CD4-positive, alpha-beta memory T cell (primary cell): ENCODE data around the gene AMMECR1. TPM values are rescaled to one million over a fixed set of nuclear protein-coding genes. Genes with fewer than 3 reads are reported as not detected.

ENCODE experiments used
- CTCF ChIA-PET: fragments of 350-600 bp; sonication (Branson Sonifier 250); formaldehyde crosslinking; loops from one replicate; lab custom pipeline; 2021; ENCODE audit warnings: inconsistent platforms; ENCODE audit not compliant: partially characterized antibody; lab: Charles Lee
- POLR2A ChIA-PET: fragments of 350-600 bp; sonication (Branson Sonifier 250); formaldehyde crosslinking; loops from one replicate; lab custom pipeline; 2021; ENCODE audit not compliant: partially characterized antibody; lab: Charles Lee
- DNase-seq, 5 donors: peaks; one replicate each; pipeline versions ENCODE4 v3.0.0 to v3.0.0-alpha.2; 2020 to 2022; ENCODE audit warnings: mixed read lengths in 1 of 5
- H3K27ac ChIP-seq: one replicate; pipeline ENCODE4 v1.7.0; 2013; ENCODE audit warnings: low read depth, low read length
- H3K27me3 ChIP-seq: 2 replicates; pipeline ENCODE4 v1.7.0; 2013; ENCODE audit warnings: mild to moderate bottlenecking, low read length, moderate library complexity; ENCODE audit not compliant: insufficient read depth
- H3K36me3 ChIP-seq: 2 replicates; pipeline ENCODE4 v1.7.0; 2013; ENCODE audit warnings: mild to moderate bottlenecking, low read length, moderate library complexity; ENCODE audit not compliant: insufficient read depth
- H3K4me1 ChIP-seq: 2 replicates; pipeline ENCODE4 v1.7.0; 2013; ENCODE audit warnings: mild to moderate bottlenecking, low read length, moderate library complexity; ENCODE audit not compliant: insufficient read depth
- H3K4me3 ChIP-seq, 2 donors: one replicate each; pipeline ENCODE4 v1.7.0; 2013; ENCODE audit warnings: low read length in 2 of 2, mild to moderate bottlenecking in 1 of 2
- H3K9me3 ChIP-seq, 2 donors: one replicate each; pipeline ENCODE4 v1.7.0; 2013; ENCODE audit warnings: low read length in 2 of 2, control low read depth in 1 of 2; ENCODE audit not compliant: control insufficient read depth in 1 of 2
- H3K27ac Mint-ChIP-seq, 7 donors: one replicate each; pipeline ENCODE4 v1.8.0; 2020 to 2021; ENCODE audit warnings: mixed read lengths in 7 of 7, mild to moderate bottlenecking in 6 of 7, inconsistent platforms in 3 of 7, moderate library complexity in 3 of 7
- H3K27me3 Mint-ChIP-seq, 2 donors: one replicate each; pipeline ENCODE4 v1.8.0; 2020 to 2021; ENCODE audit warnings: mixed read lengths in 2 of 2
- H3K36me3 Mint-ChIP-seq, 2 donors: one replicate each; pipeline ENCODE4 v1.8.0; 2020 to 2021; ENCODE audit warnings: mixed read lengths in 2 of 2, inconsistent platforms in 1 of 2, mild to moderate bottlenecking in 1 of 2
- H3K4me1 Mint-ChIP-seq, 4 donors: one replicate each; pipeline ENCODE4 v1.8.0; 2020 to 2021; ENCODE audit warnings: mixed read lengths in 4 of 4, mild to moderate bottlenecking in 1 of 4
- H3K4me3 Mint-ChIP-seq, 8 donors: one replicate each; pipeline ENCODE4 v1.8.0; 2020 to 2021; ENCODE audit warnings: mixed read lengths in 8 of 8, mild to moderate bottlenecking in 7 of 8, moderate library complexity in 6 of 8, inconsistent platforms in 3 of 8
- H3K9me3 Mint-ChIP-seq, 8 donors: one replicate each; pipeline ENCODE4 v1.8.0; 2020 to 2021; ENCODE audit warnings: mixed read lengths in 8 of 8, mild to moderate bottlenecking in 5 of 8, inconsistent platforms in 3 of 8, moderate library complexity in 1 of 8
- intact Hi-C: fragments of 100-400 bp; cut with micrococcal nuclease; formaldehyde crosslinking; loops from one replicate; pipeline ENCODE4 v1.15.1; 2023
- polyA plus RNA-seq, 2 donors: library from polyadenylated mRNA; unstranded; fragments of 300-500 nt; fragmentation: Illumina TruSeq; gene quantifications; one replicate each; pipeline ENCODE4 v1.2.3, GENCODE V29; 2021
- total RNA-seq, 2 experiments: library from RNA; stranded (reverse); gene quantifications; one replicate each; pipeline ENCODE4 v1.2.3, GENCODE V29; 2021

AMMECR1 gene
- total and polyA plus RNA-seq, 4 experiments from 2014 or later: 15.4 to 21.7 (median 16.8) TPM

DNA sequence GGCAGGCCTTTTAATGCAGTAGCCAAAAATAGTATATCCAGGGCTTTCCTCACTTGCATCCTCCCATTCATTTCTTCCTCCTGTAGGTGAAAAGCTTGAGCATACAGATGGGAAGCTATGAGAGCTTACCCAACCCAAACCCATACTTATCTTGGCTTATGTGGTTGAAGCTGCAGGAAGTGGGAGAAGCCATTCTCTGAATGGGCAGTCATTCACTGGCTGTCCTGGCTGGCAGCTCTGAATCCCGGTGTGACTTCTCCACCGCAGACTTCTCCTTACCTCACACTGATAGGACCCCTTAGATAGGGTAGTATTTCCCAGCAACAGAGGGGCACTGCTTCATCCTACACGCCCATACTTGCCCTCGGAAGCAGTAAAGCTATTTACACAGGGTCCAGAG lies 125.4 kb downstream of the AMMECR1 start:
- H3K4me1 ChIP-seq: peaks cover 15% of the 10 kb centered on the region
- no peaks in the 10 kb centered on the region for H3K36me3 ChIP-seq
- intact Hi-C loops: no loop called here
- Mint-ChIP-seq H3K4me3 (no peak overlapping the region), H3K36me3 (peaks cover 0 to 8% of the 10 kb centered on the region in 2 donors), H3K4me1 (peaks cover 14 to 23% (median 17%) of the 10 kb centered on the region in 4 donors), H3K27ac (no peak overlapping the region), H3K9me3 (no peaks in the 10 kb centered on the region), H3K27me3 (no peaks in the 10 kb centered on the region)
- no peak overlapping the region for H3K4me3 ChIP-seq
- POLR2A ChIA-PET: interaction anchor here (0.9 kb wide), 1 partner anchor 46 kb away, joined by 3 read pairs; no protein-coding TSS in a partner anchor
- H3K9me3 ChIP-seq: no peaks in the 10 kb centered on the region
- no peak overlapping the region for H3K27ac ChIP-seq
- DNase-seq: no peak
- CTCF ChIA-PET: no interaction called here
- no peaks in the 10 kb centered on the region for H3K27me3 ChIP-seq

DNA sequence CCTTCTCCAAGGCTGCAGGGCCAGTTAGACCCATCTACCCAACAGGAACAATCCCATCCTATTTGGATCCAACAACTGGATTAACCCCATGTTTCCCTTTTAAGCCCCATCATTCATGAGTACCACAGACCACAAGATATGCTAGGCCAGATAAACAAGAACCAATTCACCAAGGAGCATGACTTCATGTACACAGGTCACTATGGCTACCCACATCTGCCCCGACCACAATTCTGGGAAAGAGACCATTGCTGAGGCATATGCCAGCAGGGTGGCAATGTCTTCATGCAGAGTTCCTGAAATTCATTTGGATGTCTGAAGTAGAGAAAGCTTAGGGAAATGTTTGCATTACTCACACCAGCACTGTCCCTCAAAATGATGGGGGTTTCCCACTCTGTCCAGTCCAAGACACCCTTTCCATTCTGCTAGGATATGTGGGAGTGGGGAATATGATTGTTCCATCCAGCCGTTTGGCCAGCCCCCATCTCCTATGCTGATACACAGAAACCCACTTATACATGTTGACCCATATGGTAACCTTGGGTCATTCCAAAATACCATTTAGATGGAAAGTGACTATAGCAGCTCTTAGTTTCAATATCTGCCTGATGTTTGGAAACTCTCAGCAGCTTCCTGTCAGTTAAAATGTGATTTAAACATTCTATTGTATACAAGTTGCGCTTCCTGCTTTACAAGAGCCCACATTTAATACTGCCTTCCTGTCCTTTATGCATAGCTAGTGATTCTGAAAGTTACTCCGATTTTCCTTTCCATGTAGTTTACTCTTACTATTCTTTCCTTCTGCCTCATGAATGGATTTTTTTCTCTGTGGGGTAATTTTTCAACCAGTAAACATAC lies 129.0 kb downstream of the AMMECR1 start:
- ChIA-PET POLR2A (interaction anchor here (0.8 to 1.9 kb wide), 5 partner anchors 10 to 129 kb away, joined by 3 to 20 read pairs (median 5); partner anchors contain the start of gene AMMECR1), CTCF (interaction anchor here (0.8 to 2.1 kb wide), 3 partner anchors 10 to 218 kb away, joined by 3 to 7 read pairs (median 4); no protein-coding TSS in a partner anchor)
- Mint-ChIP-seq H3K36me3 (no peaks in the 10 kb centered on the region), H3K27ac (peak overlapping the region; percentile 20 to 83 (median 48)), H3K27me3 (no peaks in the 10 kb centered on the region), H3K4me3 (peak overlapping the region in 6 of 8 donors; percentile 35 to 69 (median 55)), H3K4me1 (peaks cover 18 to 32% (median 24%) of the 10 kb centered on the region in 4 donors), H3K9me3 (peaks cover 0 to 7% (median 0%) of the 10 kb centered on the region in 8 donors)
- Histone ChIP-seq H3K36me3 (no peaks in the 10 kb centered on the region), H3K9me3 (no peaks in the 10 kb centered on the region), H3K27ac (no peak overlapping the region), H3K27me3 (no peaks in the 10 kb centered on the region), H3K4me1 (peaks cover 25% of the 10 kb centered on the region), H3K4me3 (no peak overlapping the region)
- DNase-seq: no peak
- intact Hi-C loops: loop anchor here (5.0 kb wide), 1 partner anchor 128 kb away; the partner anchor contains the start of gene AMMECR1

DNA sequence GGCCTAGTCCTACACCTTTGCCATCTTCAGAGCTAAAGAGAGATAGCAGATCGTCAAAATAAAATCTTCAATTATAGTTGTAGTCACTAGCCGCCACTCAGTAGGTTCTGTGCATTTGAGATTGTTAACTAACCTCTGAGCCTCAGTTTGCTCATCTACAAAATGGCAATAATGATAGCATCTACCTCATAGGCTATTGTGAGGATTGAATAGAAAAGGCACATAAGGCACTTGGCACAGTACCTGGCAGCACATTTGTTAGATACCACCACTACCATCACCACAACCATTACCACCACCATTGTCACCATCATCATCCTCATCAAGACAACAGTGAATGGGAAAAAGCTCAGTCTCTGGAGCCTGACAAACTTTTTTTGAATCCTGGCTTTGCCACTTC lies 134.6 kb downstream of the AMMECR1 start:
- H3K36me3 ChIP-seq: no peaks in the 10 kb centered on the region
- ChIA-PET CTCF (no interaction called here), POLR2A (no interaction called here)
- no peaks in the 10 kb centered on the region for H3K27me3 ChIP-seq
- no peak overlapping the region for H3K27ac ChIP-seq
- Mint-ChIP-seq H3K36me3 (peaks cover 4 to 6% of the 10 kb centered on the region in 2 donors), H3K4me3 (no peak overlapping the region), H3K4me1 (peaks cover 12 to 25% (median 19%) of the 10 kb centered on the region in 4 donors), H3K27me3 (no peaks in the 10 kb centered on the region), H3K9me3 (peaks cover 0 to 7% (median 0%) of the 10 kb centered on the region in 8 donors), H3K27ac (no peak overlapping the region)
- DNase-seq: no peak
- H3K9me3 ChIP-seq: no peaks in the 10 kb centered on the region
- peaks cover 10% of the 10 kb centered on the region for H3K4me1 ChIP-seq
- intact Hi-C loops: no loop called here
- H3K4me3 ChIP-seq: no peak overlapping the region

DNA sequence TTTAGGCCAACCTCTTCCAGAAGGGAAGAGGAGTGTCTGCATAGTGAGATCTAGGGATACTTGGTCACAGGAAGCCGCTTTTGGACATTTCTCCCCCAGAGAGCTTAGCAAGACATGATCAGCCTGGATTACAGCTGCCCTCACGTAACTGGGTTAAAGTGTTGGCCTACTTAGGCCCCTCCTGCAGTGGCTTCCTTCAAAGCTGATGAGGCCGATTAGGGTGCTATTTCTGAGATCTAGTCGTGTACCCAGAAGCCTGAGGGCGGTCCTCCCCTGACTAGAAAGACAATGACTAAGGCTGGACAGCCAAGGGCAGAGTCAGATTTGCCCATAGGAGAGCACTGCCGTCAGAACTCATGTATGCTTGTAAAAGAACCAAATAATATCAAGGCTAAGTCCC lies 135.0 kb downstream of the AMMECR1 start:
- no peaks in the 10 kb centered on the region for H3K27me3 Mint-ChIP-seq

DNA sequence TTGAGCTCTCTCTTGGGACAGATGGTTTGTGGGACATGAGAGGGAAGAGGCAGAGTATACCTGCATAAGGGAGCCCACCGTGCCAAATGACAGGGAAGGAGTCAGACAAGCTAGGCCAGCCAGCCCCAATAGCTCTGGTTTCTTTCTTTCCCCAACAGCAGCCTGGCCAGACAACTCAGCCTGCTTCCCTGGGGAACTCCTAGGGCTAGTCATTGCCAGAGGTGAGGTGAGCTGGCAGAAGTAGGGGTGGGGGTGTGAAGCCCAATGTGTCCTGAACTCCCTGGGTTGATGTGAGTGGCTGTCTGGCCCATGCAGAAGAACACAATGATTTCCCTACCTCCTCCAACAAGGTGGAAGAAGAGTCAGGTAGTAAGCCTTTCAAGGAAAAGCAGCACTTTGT lies 135.5 kb downstream of the AMMECR1 start:
- H3K4me3 ChIP-seq: no peak overlapping the region
- no peak overlapping the region for H3K27ac ChIP-seq
- H3K36me3 ChIP-seq: no peaks in the 10 kb centered on the region
- H3K27me3 Mint-ChIP-seq: no peaks in the 10 kb centered on the region
- no peak for DNase-seq
- H3K27ac Mint-ChIP-seq: peak overlapping the region in 3 of 7 donors; percentile 37 to 55 (median 52)
- H3K4me1 Mint-ChIP-seq: peaks cover 8 to 24% (median 17%) of the 10 kb centered on the region in 4 donors
- H3K27me3 ChIP-seq: no peaks in the 10 kb centered on the region
- intact Hi-C loops: no loop called here
- H3K9me3 Mint-ChIP-seq: peaks cover 0 to 7% (median 0%) of the 10 kb centered on the region in 8 donors
- ChIA-PET POLR2A (interaction anchor here (1.0 kb wide), 1 partner anchor 56 kb away, joined by 3 read pairs; no protein-coding TSS in a partner anchor), CTCF (no interaction called here)
- no peak overlapping the region for H3K4me3 Mint-ChIP-seq
- H3K9me3 ChIP-seq: no peaks in the 10 kb centered on the region
- H3K4me1 ChIP-seq: peaks cover 10% of the 10 kb centered on the region
- peaks cover 4 to 6% of the 10 kb centered on the region in 2 donors for H3K36me3 Mint-ChIP-seq

More for the DNA sequence above, 135.0 kb downstream of the AMMECR1 start:
- H3K4me1 ChIP-seq: peaks cover 10% of the 10 kb centered on the region
- no peaks in the 10 kb centered on the region for H3K9me3 ChIP-seq
- POLR2A ChIA-PET: no interaction called here
- peaks cover 8 to 24% (median 17%) of the 10 kb centered on the region in 4 donors for H3K4me1 Mint-ChIP-seq
- no peaks in the 10 kb centered on the region for H3K27me3 ChIP-seq
- intact Hi-C loops: no loop called here
- H3K4me3 ChIP-seq: no peak overlapping the region
- DNase-seq: no peak
- CTCF ChIA-PET: no interaction called here
- peaks cover 0 to 7% (median 0%) of the 10 kb centered on the region in 8 donors for H3K9me3 Mint-ChIP-seq
- peaks cover 4 to 6% of the 10 kb centered on the region in 2 donors for H3K36me3 Mint-ChIP-seq
- peak overlapping the region in 1 of 7 donors; percentile 55 for H3K27ac Mint-ChIP-seq
- H3K4me3 Mint-ChIP-seq: no peak overlapping the region
- H3K27ac ChIP-seq: no peak overlapping the region
- no peaks in the 10 kb centered on the region for H3K36me3 ChIP-seq

DNA sequence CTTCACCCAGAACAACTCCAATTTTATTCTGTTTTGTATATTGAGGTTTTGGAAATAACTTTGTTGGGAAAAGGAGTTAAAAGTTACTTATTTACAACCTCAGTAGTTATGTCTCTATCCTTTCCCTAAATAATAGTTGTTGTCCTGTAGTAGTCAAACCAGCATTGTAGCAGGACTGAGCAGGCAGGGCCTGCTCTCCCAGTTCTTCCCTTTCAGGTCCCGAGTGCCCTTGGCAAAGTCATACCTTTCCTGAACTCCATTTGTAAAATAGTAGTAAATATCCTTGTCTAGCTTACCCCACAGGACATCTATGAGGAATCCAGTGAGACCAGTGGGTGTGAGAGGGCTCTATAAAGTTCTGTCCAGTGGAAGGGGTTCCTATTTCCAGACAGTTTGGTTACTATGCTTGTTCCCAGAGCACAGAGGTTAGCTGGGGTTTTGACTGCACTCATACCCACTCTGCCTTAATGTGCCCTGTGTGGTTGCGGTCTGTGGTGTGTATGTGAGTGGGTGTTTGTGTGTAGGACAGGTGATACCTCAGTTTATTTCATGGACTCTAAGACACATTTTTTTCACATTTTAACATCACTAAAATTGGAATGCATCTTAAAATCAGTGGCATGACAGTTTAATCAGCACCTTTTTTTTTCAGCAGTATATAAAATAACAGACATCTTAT lies 136.3 kb downstream of the AMMECR1 start:
- Mint-ChIP-seq H3K27ac (peak overlapping the region in 5 of 7 donors; percentile 20 to 77 (median 58)), H3K9me3 (peaks cover 0 to 6% (median 0%) of the 10 kb centered on the region in 8 donors), H3K4me3 (peak overlapping the region in 1 of 8 donors; percentile 34), H3K4me1 (peaks cover 8 to 24% (median 17%) of the 10 kb centered on the region in 4 donors), H3K36me3 (peaks cover 4 to 10% of the 10 kb centered on the region in 2 donors), H3K27me3 (no peaks in the 10 kb centered on the region)
- no peaks in the 10 kb centered on the region for H3K9me3 ChIP-seq
- H3K27me3 ChIP-seq: no peaks in the 10 kb centered on the region
- no peak overlapping the region for H3K4me3 ChIP-seq
- peaks cover 10% of the 10 kb centered on the region for H3K4me1 ChIP-seq
- no peak overlapping the region for H3K27ac ChIP-seq
- H3K36me3 ChIP-seq: no peaks in the 10 kb centered on the region
- DNase-seq: no peak
- ChIA-PET CTCF (interaction anchor here (1.5 kb wide), 1 partner anchor 227 kb away, joined by 5 read pairs; no protein-coding TSS in a partner anchor), POLR2A (interaction anchor here (1.0 kb wide), 2 partner anchors 48 to 57 kb away, joined by 3 read pairs; no protein-coding TSS in a partner anchor)
- intact Hi-C loops: no loop called here
